Subcutaneous adipose tissue (tissue), 4 donors: Measurements from ENCODE around the gene MAD2L2. TPM values are rescaled to one million over a fixed set of nuclear protein-coding genes. Genes with fewer than 3 reads are reported as not detected.

ENCODE experiments used
- CTCF ChIP-seq: fragments of 450-650 bp; IDR thresholded peaks from one replicate; pipeline ENCODE4 v1.5.1; 2016; ENCODE audit warnings: low read depth, mild to moderate bottlenecking, control low read depth, antibody characterized with exemption, moderate library complexity
- total RNA-seq, 4 donors: library from RNA; depleted of rRNA; stranded (reverse); fragments of >200 nt; gene quantifications; one replicate each; pipeline ENCODE4 v1.1.0, GENCODE V29; 2016

MAD2L2 gene
- total RNA-seq, 4 donors from 2014 or later: 20.5 to 44.5 (median 25.8) TPM

GRCh38 chr1:11704691-11705475 lies 23.9 kb upstream of the MAD2L2 start:
- no peak for TF ChIP-seq CTCF

GRCh38 chr1:11704194-11704529 lies 23.2 kb upstream of the MAD2L2 start:
- no peak for TF ChIP-seq CTCF

- TF ChIP-seq CTCF: no peak
These were observed 22.6 kb upstream of the MAD2L2 start for GRCh38 chr1:11703357-11704193.

GRCh38 chr1:11701981-11702803 lies 21.2 kb upstream of the MAD2L2 start:
- TF ChIP-seq CTCF: no peak

- TF ChIP-seq CTCF: no peak
These were observed 20.6 kb upstream of the MAD2L2 start for GRCh38 chr1:11701551-11701961.

GRCh38 chr1:11700601-11701467 lies 19.9 kb upstream of the MAD2L2 start:
- no peak for TF ChIP-seq CTCF
